T-helper 17 cell (primary cell): Measurements from ENCODE around the gene GRK1. TPM values are rescaled to one million over a fixed set of nuclear protein-coding genes. Genes with fewer than 3 reads are reported as not detected.
"Not testable (repeated sequence)": the region's sequence is repeated elsewhere in the genome, so short reads cannot be mapped to it uniquely, and the experiment has no call there.

ENCODE experiments used
- ATAC-seq: fragments of 150-1000 bp; cut with Tn5 transposase; 2 replicates; pipeline ENCODE4 v1.10.0; 2021; ENCODE audit warnings: mild to moderate bottlenecking, moderate library complexity
- DNase-seq, 3 donors: peaks; one replicate each; pipeline versions ENCODE4 v3.0.0 to v3.0.0-alpha.2; 2020 to 2021
- H3K9me3 ChIP-seq: one replicate; pipeline ENCODE4 v1.7.0; 2013; ENCODE audit warnings: low read length, mild to moderate bottlenecking; ENCODE audit not compliant: control insufficient read depth, poor library complexity, severe bottlenecking
- H3K27ac Mint-ChIP-seq: one replicate; pipeline ENCODE4 v1.8.0; 2022; ENCODE audit warnings: mild to moderate bottlenecking, moderate library complexity, mixed read lengths
- H3K27me3 Mint-ChIP-seq: one replicate; pipeline ENCODE4 v1.8.0; 2022; ENCODE audit warnings: mixed read lengths
- H3K36me3 Mint-ChIP-seq: one replicate; pipeline ENCODE4 v1.8.0; 2022; ENCODE audit warnings: low read depth, mixed read lengths
- H3K4me1 Mint-ChIP-seq: one replicate; pipeline ENCODE4 v1.8.0; 2022; ENCODE audit warnings: mild to moderate bottlenecking, mixed read lengths
- H3K4me3 Mint-ChIP-seq: one replicate; pipeline ENCODE4 v1.8.0; 2022; ENCODE audit warnings: mild to moderate bottlenecking, moderate library complexity, mixed read lengths
- total RNA-seq, 4 donors: library from RNA in 2 of 4; stranded (reverse) in 2 of 4; gene quantifications; one replicate each; pipeline ENCODE4 v1.2.3 and lab custom pipeline; 2022 to 2026

The GRK1 gene
- total RNA-seq, 2 donors from 2014 or later = 0.07 TPM; not detected in 1

DNA sequence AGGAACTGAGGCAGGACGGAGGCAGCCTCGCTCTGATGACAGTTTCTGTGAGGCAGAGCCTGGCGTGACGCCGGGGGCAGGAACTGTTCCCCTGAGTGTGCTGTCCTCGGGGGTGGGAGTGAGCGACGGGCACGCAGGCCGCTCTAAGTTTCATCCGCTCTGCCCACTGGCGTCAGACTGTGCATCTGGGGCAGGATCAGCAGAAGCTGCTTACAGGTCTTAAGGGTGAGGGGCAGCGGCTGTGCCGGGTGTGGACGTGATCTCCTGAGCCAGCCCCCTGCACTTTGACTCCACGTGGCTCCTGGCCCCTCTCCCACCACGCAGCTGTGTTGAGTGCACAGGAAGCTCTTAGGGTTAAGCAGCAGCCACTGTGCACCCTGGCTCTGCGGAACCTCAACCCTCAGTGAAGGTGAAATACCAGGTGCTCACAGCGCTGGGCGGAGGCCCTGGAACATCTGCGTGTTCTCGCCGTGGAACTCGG lies 1.5 kb downstream of the GRK1 start:
- Mint-ChIP-seq H3K27me3 (peaks cover 7% of the 10 kb centered on the region), H3K4me3 (no peak overlapping the region), H3K4me1 (peaks cover 4% of the 10 kb centered on the region), H3K27ac (no peak overlapping the region), H3K36me3 (no peaks in the 10 kb centered on the region)
- H3K9me3 ChIP-seq = no peaks in the 10 kb centered on the region
- DNase-seq (no peak), ATAC-seq (no peak)

- Mint-ChIP-seq H3K36me3 (no peaks in the 10 kb centered on the region), H3K27ac (no peak overlapping the region), H3K4me1 (peaks cover 4% of the 10 kb centered on the region), H3K4me3 (no peak overlapping the region), H3K27me3 (peaks cover 7% of the 10 kb centered on the region)
- no peak for DNase-seq
- H3K9me3 ChIP-seq = no peaks in the 10 kb centered on the region
- no peak for ATAC-seq
These were observed 2.3 kb downstream of the GRK1 start for GRCh38 chr13:113669231-113669754.

DNA sequence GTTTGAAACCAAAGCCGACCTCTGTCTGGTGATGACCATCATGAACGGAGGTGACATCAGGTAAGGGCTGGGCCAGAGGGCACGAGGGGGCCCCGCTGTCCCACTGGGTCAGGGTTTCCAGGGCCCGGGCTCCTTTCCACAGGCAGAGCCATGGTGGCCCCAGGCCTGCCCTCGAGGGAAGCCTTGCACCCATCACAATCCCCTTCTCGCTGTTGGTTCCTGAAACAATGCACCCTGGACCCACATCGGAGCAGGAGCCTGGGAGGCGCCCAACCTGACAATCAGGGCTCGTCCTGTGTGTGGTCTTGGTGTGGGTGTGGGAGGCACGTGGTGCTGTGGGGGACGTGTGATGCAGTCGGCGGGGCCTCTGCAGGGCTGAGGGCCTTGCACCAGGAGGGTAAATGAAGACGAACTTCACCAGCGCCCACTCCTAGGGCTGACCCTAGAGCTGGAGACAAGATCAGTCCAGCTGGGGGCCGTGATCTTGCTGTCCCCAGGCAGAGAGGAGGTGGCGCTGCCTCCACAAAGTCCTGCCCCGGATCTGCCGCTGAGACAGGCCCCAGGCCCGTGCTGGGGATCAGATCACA lies 2.8 kb downstream of the GRK1 start:
- peaks cover 7% of the 10 kb centered on the region for H3K27me3 Mint-ChIP-seq
- H3K4me3 Mint-ChIP-seq = no peak overlapping the region
- H3K27ac Mint-ChIP-seq = no peak overlapping the region
- no peak for ATAC-seq
- peaks cover 4% of the 10 kb centered on the region for H3K4me1 Mint-ChIP-seq
- no peaks in the 10 kb centered on the region for H3K9me3 ChIP-seq
- no peak for DNase-seq
- H3K36me3 Mint-ChIP-seq = no peaks in the 10 kb centered on the region

DNA sequence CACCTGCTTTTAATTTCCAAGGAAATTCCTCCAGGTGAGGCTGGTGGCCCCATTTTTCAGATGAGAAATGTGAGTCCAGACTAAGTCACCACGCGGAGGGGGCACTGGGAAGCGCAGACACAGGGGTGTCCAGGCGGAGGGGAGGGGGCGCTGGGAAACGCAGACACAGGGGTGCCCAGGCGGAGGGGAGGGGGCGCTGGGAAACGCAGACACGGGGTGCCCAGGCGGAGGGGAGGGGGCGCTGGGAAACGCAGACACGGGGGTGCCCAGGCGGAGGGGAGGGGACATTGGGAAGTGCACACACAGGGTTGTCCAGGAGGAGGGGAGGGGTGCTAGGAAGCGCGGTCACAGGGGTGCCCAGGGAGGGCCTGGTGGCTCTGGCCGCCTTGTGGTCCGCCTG lies 3.5 kb downstream of the GRK1 start:
- ATAC-seq = no peak
- Mint-ChIP-seq H3K4me1 (peaks cover 4% of the 10 kb centered on the region), H3K27ac (no peak overlapping the region), H3K27me3 (peaks cover 7% of the 10 kb centered on the region), H3K4me3 (no peak overlapping the region), H3K36me3 (no peaks in the 10 kb centered on the region)
- DNase-seq = no peak
- no peaks in the 10 kb centered on the region for H3K9me3 ChIP-seq

DNA sequence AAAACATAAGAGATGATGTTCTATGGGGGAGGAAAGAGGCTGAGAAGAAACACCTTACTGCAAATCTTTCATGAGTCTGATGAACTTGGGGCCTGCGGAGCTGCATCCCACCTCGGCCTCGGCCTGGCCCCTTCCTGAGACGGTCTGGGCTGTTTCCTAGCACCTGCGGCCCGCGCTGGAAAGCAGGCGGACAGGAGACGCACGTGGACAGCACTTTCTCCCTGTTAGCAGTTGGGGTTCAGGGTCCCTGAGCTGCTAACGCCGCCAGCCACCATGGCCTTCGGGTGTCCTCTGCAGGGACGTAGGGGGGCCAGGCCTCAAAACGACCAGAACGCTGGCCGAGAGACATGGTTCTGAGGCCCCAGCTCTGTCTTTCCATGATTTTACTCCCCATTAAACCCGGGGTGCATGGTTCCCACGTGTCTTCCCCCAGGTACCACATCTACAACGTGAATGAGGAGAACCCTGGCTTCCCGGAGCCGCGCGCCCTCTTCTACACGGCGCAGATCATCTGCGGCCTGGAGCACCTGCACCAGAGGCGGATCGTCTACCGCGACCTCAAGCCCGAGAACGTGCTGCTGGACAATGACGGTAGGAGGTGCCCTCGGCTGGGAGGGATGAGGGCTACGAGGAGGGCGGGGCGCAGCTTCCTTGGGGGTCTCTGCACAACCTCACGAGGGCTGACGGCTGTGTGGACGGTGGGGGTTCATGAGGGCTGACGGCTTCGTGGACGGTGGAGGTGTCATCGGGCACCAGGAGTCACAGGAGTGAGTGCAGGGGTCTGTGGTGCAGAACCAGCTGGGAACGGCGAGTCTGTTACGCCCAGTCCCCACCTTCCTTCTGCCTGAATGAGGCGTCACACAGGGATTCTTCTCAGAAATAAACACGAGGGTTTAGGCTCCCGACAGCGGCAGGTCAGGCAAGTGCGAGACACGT lies 4.3 kb downstream of the GRK1 start:
- H3K4me1 Mint-ChIP-seq = peaks cover 4% of the 10 kb centered on the region
- H3K9me3 ChIP-seq = no peaks in the 10 kb centered on the region
- H3K27me3 Mint-ChIP-seq = peaks cover 7% of the 10 kb centered on the region
- no peaks in the 10 kb centered on the region for H3K36me3 Mint-ChIP-seq
- no peak for ATAC-seq
- H3K27ac Mint-ChIP-seq = no peak overlapping the region
- H3K4me3 Mint-ChIP-seq = no peak overlapping the region
- no peak for DNase-seq

DNA sequence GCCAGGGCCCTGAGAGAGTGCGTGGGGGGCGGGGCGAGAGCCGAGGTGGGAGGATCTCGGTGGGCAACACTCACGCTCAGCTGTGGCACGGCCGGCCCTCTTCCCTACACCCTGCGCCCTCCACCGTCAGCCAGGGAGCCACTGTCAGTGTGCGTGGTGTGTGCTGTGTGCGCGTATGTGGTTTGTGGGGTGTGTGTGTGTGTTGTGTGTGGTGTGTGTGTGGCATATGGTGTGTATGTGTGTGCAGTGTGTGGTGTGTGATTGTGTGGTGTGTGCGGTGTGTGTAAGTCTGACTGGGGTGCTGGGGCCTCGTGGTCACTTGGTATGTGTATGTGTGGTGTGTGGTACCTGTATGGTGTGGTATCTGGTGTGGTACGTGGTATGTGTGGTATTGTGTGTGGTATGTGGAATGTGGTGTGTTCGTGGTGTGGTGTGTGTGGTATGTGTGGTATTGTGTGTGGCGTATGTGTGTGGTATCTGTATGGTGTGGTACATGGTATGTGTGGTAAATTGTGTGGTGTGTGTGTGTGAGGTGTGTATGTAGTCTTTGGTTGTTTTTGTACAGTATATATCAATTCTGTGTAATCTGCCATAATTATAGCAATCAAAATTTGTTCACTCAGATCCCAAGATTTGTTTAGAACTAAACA lies 5.1 kb downstream of the GRK1 start:
- H3K9me3 ChIP-seq = no peaks in the 10 kb centered on the region
- H3K27ac Mint-ChIP-seq = no peak overlapping the region
- H3K36me3 Mint-ChIP-seq = no peaks in the 10 kb centered on the region
- DNase-seq (no peak), ATAC-seq (no peak)
- H3K4me3 Mint-ChIP-seq = no peak overlapping the region
- peaks cover 4% of the 10 kb centered on the region for H3K4me1 Mint-ChIP-seq
- peaks cover 7% of the 10 kb centered on the region for H3K27me3 Mint-ChIP-seq

DNA sequence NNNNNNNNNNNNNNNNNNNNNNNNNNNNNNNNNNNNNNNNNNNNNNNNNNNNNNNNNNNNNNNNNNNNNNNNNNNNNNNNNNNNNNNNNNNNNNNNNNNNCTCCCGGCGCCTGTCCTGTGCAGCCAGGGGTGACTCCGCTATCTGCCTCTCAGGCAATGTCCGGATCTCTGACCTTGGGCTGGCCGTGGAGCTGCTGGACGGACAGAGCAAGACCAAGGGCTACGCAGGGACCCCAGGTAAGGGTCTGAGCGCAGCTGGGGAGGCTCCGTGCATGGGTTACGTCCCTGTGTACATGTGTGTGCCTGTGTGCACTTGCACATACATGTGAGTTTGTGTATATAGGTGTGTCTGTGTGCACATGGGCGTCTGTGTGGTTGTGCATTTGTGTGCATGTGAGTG lies 55.9 kb downstream of the GRK1 start:
- no peaks in the 10 kb centered on the region for H3K9me3 ChIP-seq
- Mint-ChIP-seq H3K27ac (no peak overlapping the region), H3K4me3 (peak overlapping the region; percentile 55), H3K36me3 (no peaks in the 10 kb centered on the region), H3K4me1 (peaks cover 12% of the 10 kb centered on the region), H3K27me3 (no peaks in the 10 kb centered on the region)
- DNase-seq (no peak), ATAC-seq (no peak)

GRCh38 chr13:113723410-113724015 lies 56.5 kb downstream of the GRK1 start:
- Mint-ChIP-seq H3K36me3 (no peaks in the 10 kb centered on the region), H3K27me3 (no peaks in the 10 kb centered on the region)
- ATAC-seq = no peak

GRCh38 chr13:113724016-113724758 lies 57.2 kb downstream of the GRK1 start:
- Mint-ChIP-seq H3K4me3 (peak overlapping the region; percentile 70), H3K27me3 (no peaks in the 10 kb centered on the region), H3K36me3 (no peaks in the 10 kb centered on the region), H3K27ac (peak overlapping the region; percentile 85), H3K4me1 (peaks cover 12% of the 10 kb centered on the region)
- ATAC-seq = no peak
- no peaks in the 10 kb centered on the region for H3K9me3 ChIP-seq
- no peak for DNase-seq

More at GRCh38 chr13:113723410-113724015, 56.5 kb downstream of the GRK1 start:
- H3K4me3 Mint-ChIP-seq = peak overlapping the region; percentile 55
- no peak for DNase-seq
- peaks cover 12% of the 10 kb centered on the region for H3K4me1 Mint-ChIP-seq
- H3K27ac Mint-ChIP-seq = peak overlapping the region; percentile 85
- H3K9me3 ChIP-seq = no peaks in the 10 kb centered on the region

GRCh38 chr13:113724780-113725315 lies 57.8 kb downstream of the GRK1 start:
- Mint-ChIP-seq H3K4me1 (peaks cover 12% of the 10 kb centered on the region), H3K4me3 (peak overlapping the region; percentile 70), H3K27me3 (no peaks in the 10 kb centered on the region), H3K36me3 (no peaks in the 10 kb centered on the region), H3K27ac (peak overlapping the region; percentile 85)
- peak; percentile 96 for ATAC-seq
- DNase-seq = peak; percentile 74 to 86 (median 84)
- H3K9me3 ChIP-seq = no peaks in the 10 kb centered on the region

- peak; percentile 49 to 65 (median 56) for DNase-seq
- Mint-ChIP-seq H3K4me1 (peaks cover 12% of the 10 kb centered on the region), H3K27ac (peak overlapping the region; percentile 85), H3K4me3 (peak overlapping the region; percentile 70)
- H3K27me3 Mint-ChIP-seq, ATAC-seq, H3K36me3 Mint-ChIP-seq, H3K9me3 ChIP-seq: not testable (repeated sequence)
These were observed 58.5 kb downstream of the GRK1 start for GRCh38 chr13:113725329-113726105.
